Measurements from ENCODE around the gene TFF3.

Gene TFF3

DNA sequence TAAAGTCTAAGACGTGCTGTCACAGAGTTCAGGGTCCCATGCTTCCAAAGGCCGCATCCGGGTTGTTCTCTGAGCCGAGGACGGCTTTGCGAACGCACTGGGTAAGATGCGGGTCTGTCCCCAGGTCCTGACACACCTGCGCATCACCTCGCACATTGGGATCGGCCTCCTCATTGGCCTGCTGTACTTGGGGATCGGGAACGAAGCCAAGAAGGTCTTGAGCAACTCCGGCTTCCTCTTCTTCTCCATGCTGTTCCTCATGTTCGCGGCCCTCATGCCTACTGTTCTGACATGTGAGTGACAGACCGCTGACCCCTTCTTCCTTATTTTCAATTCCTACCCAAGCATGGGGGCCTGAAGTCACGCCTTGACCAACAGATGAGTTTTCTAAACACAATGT, 25.3 kb downstream of the TFF3 start:
- no peak for DNase-seq (ENCODE audit: low read depth)

- DNase-seq (ENCODE audit: low read depth), result no peak
Measured at GRCh38 chr21:42288962-42289361, 26.2 kb downstream of the TFF3 start.

DNA sequence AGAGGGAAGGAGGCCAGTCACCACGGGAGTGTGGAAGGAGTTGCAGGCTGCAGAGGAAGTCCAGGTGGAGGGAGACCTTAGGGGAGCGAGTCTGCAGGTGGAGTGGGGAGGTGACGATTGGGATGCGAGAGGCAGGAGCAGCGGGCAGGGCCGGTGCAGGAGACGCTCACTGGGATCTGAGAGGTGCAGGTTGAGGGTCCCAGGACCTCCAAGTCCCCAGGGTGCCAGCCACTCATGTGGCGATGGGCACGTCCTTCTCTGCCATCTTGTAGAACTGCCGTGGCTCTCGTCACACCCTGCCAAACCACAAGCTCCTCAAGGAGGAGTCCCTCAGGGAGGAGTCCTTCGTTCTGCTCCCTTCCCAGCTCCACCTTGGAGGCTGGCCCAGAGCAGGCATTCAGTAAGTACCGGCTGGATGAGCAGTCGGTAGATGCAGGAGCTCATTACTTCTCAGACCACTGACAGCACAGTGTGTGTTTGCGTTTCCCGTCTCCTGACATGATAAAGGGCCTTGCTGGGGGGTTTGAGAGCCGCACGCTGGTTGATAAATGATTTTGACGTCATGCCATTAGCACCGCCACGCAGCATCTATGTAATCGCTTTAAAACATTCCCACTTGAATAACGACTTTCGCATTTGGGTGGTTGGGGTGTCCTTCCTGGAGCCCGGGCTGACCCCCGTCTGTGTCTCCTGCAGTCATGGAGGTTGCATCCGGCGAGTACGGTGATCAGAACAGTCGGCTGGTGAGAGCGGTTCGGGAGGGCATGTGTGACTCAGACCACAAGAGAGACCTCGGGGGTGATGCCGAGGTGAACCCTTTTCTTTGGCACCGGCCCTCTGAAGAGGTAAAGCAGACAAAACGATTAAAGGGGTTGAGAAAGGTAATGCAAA, 27.8 kb downstream of the TFF3 start:
- no peak for DNase-seq (ENCODE audit: low read depth)

GRCh38 chr21:42286416-42286815, 28.8 kb downstream of the TFF3 start:
- no peak for DNase-seq (ENCODE audit: low read depth)

DNA sequence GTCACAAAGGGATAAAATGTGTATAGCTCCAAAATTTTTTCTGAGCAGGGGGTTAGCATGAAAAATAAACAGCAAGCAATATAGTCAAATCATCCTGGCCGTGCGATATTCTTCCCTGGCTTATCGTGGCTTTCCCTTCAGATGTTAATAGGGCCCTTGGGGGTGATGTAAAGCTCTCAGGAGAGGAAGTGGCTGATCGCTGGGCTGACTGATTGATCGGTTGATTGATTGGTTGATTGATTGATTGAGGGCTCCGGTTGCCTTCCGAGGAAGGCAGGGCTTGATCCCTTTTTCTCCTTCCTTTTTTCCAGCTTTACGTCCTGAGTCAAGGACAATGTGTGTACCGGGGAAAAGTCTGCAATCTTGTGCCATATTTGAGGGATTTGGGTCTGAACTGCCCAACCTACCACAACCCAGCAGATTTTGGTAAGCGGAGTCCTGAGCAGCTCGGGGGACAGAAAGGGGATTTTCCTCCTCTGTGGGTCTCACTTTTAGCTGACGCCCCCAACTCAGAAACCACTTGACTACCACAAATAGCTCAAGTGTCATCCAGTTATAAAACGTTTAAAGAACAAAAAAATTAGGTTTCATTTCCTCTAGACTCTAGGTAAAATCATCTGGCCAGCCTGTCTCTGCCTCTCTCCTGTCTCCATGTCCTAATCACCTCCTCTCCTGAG, 29.5 kb downstream of the TFF3 start:
- no peak for DNase-seq (ENCODE audit: low read depth)

- no peak for DNase-seq (ENCODE audit: low read depth)
Measured at GRCh38 chr21:42282715-42283114, 32.5 kb downstream of the TFF3 start.

DNA sequence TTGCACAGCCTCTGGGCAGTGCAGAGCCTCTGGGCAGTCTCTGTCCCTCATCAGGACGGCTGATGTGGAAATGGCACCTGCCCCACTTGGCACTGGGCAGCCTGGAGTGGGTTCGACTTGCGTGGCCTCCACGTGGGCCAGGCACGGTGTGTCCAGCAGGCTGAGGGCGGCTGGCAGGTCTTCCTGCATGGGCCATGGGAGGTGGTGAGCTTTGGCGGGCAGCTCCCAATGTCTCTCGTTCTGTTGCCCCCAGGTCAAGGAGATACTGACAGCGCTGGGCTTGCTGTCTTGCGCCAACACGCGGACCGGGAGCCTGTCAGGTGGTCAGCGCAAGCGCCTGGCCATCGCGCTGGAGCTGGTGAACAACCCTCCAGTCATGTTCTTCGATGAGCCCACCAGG, 33.2 kb downstream of the TFF3 start:
- no peak for DNase-seq (ENCODE audit: low read depth)

GRCh38 chr21:42281181-42281680, 34.0 kb downstream of the TFF3 start:
- no peak for DNase-seq (ENCODE audit: low read depth)

DNA sequence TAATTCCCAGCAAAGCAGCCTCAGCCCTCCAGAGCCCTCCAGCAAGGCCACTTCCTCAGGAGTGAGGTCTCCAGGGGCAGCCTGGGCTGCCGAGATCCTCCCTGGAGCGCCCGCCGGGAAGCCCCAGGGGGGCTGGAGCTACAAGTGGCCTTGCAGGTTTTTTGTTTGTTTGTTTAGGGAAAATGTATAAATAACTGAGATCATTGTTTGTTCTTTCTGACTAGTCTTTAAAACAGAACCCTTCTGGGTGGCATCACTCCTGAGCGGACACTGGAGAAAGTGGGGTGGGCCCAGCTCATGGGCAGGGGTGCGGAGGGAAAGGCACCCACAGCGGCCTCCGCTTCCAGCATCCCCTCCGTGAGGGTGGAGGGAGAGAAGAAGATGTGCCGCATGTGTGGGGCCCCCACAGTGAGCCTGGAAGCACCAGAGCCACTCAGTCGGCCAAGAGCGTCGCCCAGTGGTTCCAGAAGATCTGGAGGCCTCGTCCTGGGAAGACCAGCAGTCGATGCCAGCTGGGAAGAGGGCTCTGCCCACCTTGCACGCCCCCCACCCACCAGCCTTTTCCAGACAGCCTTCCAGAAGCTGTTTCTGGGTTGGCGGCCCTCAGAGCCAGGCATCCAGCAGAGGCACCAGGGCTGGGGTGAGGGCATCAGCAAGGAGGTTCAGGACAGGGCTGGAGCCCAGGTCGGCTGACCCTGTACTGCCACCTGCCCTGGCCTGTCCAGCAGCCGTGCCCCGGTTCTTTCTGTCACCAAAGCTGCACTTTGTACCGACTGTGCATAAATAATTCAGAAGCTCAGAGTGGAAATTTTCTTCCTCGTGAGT, 34.6 kb downstream of the TFF3 start:
- no peak for DNase-seq (ENCODE audit: low read depth)

DNA sequence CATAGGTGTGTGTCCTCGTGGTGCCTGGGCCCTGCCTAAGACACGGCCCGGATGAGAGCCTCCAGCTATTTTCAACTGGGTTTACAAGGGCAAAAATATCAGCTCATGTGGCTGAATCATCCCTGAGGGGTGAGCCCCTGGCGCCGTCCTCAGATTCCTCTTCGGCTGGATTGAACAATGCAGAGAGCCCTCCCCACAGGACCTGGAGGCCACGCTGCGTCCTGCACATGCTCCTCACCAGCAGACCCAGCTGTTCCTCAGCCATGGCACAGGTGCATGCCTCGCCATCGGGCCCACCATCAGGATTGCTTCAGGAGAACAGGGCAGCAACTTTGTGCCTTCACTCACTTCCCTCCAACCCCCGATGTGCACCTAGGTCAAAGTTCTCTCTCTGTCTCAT, 35.3 kb downstream of the TFF3 start:
- DNase-seq (ENCODE audit: low read depth), result no peak

DNA sequence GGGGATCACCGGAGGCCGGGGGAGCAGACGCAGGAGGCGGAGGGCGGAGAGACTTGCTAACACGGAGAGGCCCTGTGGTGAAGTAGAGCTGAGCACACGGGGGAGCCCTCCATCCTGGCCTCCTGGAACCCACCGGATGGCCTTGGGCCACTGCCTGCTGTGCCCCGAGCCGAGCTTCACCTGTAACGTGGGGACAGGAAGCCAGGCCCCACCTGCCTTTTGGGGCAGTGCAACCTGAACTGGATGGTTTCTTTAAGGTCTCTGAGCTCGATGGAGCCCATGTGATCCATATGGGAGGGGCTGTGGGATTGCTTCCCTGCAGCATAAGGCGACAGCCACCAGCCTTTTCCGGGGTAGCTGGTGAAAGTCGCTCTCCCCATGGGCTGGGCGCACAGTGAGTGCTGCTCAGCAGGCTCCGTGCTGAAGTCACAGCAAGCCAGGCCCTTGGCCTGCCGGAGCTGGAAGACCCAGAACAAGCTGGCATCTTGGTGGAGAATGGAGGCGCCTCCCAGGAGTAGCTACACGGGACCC, 35.8 kb downstream of the TFF3 start:
- DNase-seq (ENCODE audit: low read depth), result no peak

DNA sequence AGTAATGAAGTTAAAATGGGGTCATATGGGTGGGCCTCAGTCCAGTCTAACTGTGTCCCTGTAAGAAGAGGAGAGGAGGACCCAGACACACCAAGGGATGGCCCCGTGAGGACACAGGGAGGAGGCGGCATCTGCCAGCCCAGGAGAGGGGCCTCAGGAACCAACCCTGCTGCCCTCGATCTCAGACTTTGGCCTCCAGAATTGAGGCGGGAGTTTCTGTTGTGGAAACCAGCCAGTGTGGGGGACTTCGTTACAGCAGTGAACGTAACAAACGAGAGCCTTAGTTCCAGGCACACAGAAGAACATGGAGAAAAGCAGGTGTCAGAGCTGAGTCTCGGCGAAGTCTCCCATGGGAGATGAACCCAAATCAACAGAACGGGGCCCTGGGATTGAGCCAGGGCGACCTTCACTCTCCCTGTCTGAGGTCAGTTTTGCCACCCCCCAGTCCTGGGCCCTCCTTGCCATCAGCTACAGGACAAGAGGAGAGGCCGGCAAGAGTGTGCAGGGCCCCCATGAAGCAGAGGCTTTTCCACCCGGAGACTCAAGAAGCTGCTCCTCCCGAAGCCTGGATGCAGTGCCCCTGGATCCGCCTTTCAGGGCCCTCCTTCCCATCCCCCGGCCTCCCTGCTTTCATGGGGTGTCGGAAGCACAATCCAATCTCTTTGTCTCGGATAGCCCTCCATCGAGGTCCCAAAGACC, 36.6 kb downstream of the TFF3 start:
- DNase-seq (ENCODE audit: low read depth), result no peak

GRCh38 chr21:42277593-42277992, 37.6 kb downstream of the TFF3 start:
- DNase-seq (ENCODE audit: low read depth), result no peak

- no peak for DNase-seq (ENCODE audit: low read depth)
Measured at GRCh38 chr21:42276526-42277154, 38.6 kb downstream of the TFF3 start.

- no peak for DNase-seq (ENCODE audit: low read depth)
Measured at GRCh38 chr21:42276076-42276475, 39.1 kb downstream of the TFF3 start.

DNA sequence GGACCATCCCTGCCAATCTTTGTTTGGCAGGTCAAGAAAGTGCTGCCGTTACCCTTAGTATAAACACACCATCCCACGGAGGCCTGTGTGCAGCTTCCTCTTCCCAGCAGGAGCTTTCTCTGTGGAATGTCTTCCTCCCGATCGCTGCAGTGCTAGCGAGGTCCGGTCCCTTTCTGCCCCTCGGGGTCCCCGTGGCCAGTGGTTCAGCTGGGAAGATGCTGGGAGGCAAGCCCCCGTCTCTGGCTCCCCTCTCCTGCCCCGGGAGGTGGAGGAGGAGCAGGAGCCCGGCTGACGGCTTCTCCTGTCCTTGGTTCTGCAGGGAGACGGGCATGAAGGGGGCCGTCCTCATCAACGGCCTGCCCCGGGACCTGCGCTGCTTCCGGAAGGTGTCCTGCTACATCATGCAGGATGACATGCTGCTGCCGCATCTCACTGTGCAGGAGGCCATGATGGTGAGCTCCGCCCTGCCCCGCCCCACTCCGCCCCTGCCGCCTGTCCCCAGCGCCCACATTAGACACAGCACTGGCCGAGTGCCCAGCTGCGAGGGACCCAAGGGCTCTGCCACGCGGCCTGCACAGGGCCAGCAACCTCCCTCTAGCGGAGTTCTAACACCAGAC, 42.1 kb downstream of the TFF3 start:
- no peak for DNase-seq (ENCODE audit: low read depth)

DNA sequence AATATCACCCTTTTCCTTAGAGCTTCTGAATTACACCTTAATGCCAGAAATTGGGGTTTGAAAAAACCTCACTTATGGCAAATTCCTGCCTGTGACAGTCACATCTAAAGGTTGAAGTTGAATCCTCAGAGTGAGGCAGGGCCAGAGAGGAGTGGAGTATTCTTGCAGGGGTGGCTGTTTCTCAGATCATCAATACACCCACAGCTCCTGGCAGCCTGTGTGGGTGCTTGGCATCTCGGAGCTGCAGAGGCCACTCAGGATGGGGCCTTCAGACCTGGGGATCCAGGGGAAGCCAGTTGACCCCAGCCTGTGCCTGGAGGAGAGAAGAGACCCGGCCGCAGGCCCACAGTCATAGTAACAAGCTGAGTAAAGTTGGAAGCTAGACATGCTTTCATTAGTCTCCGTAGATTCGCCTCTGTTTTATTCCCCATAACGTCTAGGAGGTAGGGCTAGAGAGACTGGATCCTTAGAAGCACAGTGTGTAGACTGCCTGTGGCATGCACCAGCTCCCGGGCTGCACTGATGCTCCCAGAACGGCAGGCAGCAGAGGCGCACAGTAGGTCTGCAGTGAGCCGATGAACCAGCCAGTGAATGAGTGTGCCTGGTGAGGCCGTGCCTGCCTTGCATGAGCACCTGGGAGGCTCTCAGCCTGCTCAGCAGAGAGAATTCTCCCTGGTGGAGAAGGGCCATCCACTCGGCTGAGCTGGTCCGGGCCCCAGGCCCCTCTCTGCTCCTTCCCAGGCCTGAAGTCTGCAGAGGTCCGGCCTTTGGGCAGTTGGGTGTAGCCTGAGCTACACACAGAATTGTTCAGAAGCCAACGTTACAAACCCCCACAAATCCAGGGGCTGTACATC, 42.9 kb downstream of the TFF3 start:
- no peak for DNase-seq (ENCODE audit: low read depth)

- no peak for DNase-seq (ENCODE audit: low read depth)
Measured at GRCh38 chr21:42271065-42271464, 44.1 kb downstream of the TFF3 start.

DNA sequence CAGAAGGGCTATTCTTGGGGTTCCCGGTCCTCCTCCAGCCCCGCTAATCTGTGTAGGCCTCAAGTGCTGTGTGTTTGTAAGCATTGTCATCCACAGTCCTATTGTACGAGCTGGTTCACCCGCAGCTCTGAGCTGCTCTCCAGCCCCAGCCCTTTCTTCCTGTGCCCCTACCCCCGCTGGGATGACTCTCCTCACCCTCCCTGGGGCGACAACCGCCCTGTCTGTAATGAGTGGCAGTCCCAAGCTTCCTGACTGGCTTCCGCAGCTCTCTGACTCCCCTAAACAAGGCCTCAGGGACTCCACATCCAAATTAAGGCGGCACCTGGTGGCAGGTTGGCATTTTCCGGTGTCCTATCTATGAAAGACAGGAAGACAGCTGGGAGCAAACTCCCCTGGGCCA, 45.8 kb downstream of the TFF3 start:
- DNase-seq (ENCODE audit: low read depth), result no peak

Measured in non-pigmented ciliary epithelial cell (primary cell).